ENCODE data around the gene PPP1R37. TPM values are rescaled to one million over a fixed set of nuclear protein-coding genes. Genes with fewer than 3 reads are reported as not detected.

The PPP1R37 gene
- total and polyA plus RNA-seq, 4 experiments from 2014 or later = 0.31 to 26.2 (median 13.3) TPM

DNA sequence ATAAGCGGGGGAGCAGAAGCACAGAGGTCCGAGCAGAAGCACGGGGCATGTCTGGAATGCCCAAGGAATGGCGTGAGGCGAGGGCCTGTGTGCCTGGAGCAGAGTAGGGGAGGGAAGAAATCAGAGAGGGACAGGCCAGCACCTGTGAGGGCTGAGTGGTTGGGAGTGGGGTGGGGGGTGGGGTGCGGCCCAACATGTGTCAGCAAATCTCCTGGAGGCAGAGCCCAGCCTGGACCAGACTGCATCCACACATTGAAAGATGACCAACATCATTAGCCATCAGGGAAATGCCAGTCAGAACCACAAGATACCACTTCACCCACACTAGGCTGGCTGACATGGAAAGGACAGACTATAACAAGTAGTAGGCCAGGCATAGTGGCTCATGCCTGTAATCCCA lies 42.9 kb upstream of the PPP1R37 start:
- no peaks in the 10 kb centered on the region for H3K27me3 ChIP-seq (ENCODE audit: insufficient read depth, low read length)
- ChIA-PET POLR2A (ENCODE audit: partially characterized antibody) (no interaction called here), CTCF (ENCODE audit: partially characterized antibody) (no interaction called here)
- H3K4me1 ChIP-seq (ENCODE audit: insufficient read depth, low read length) = peaks cover 17% of the 10 kb centered on the region
- Mint-ChIP-seq H3K27ac (peak overlapping the region in 3 of 7 donors; percentile 1 to 72 (median 36)), H3K4me1 (peaks cover 27 to 37% (median 32%) of the 10 kb centered on the region in 4 donors), H3K36me3 (peaks cover 35 to 60% of the 10 kb centered on the region in 2 donors), H3K27me3 (no peaks in the 10 kb centered on the region), H3K4me3 (no peak overlapping the region), H3K9me3 (peaks cover 0 to 2% (median 0%) of the 10 kb centered on the region in 8 donors)
- H3K9me3 ChIP-seq (ENCODE audit: control insufficient read depth in 1 of 2, low read length in 2 of 2) = no peaks in the 10 kb centered on the region
- H3K4me3 ChIP-seq (ENCODE audit: low read length in 2 of 2) = no peak overlapping the region
- no peak for DNase-seq
- intact Hi-C loops (cut with micrococcal nuclease) = no loop called here
- peaks cover 29% of the 10 kb centered on the region for H3K36me3 ChIP-seq (ENCODE audit: insufficient read depth, low read length)
- H3K27ac ChIP-seq (ENCODE audit: low read depth, low read length) = no peak overlapping the region

DNA sequence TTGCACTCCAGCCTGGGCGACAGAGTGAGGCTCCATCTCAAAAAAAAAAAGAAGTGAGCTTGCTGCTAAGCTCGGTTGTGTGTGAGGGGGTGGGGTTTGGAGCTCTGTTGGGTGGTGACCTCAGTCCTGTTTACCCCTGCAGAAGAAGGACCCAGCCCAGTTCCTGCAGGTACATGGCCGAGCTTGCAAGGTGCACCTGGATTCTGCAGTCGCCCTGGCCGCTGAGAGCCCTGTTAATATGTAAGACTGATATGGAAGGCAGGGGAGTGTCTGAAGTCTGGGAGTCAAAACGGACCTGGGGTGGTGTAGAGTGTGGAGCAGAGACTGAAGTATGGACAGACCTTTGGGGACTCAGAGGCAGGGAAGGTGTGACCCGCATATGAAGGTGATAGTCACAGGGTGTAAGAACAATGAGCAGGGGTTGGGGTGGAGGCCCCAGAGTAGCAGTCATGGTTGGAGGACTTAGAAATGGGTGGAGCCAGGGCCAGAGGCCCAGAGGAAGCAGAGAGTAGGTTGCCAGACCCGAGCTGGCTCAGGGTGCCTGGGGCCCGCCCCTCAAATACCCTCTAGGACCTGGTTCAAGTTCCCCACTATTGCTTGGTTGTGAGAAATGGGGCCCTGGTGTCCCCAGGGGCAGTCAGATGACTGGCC lies 40.9 kb upstream of the PPP1R37 start:
- Histone ChIP-seq H3K4me3 (ENCODE audit: low read length in 2 of 2) (no peak overlapping the region), H3K27me3 (ENCODE audit: insufficient read depth, low read length) (no peaks in the 10 kb centered on the region), H3K27ac (ENCODE audit: low read depth, low read length) (no peak overlapping the region), H3K36me3 (ENCODE audit: insufficient read depth, low read length) (peaks cover 38% of the 10 kb centered on the region), H3K9me3 (ENCODE audit: control insufficient read depth in 1 of 2, low read length in 2 of 2) (no peaks in the 10 kb centered on the region), H3K4me1 (ENCODE audit: insufficient read depth, low read length) (peaks cover 6% of the 10 kb centered on the region)
- CTCF ChIA-PET (ENCODE audit: partially characterized antibody) = interaction anchor here (1.0 kb wide), 1 partner anchor 149 kb away, joined by 3 read pairs; no protein-coding TSS in a partner anchor
- H3K27me3 Mint-ChIP-seq = no peaks in the 10 kb centered on the region
- peaks cover 14 to 17% (median 16%) of the 10 kb centered on the region in 4 donors for H3K4me1 Mint-ChIP-seq
- peak overlapping the region in 2 of 7 donors; percentile 65 to 85 for H3K27ac Mint-ChIP-seq
- POLR2A ChIA-PET (ENCODE audit: partially characterized antibody) = interaction anchor here (1.3 to 2.2 kb wide), 2 partner anchors 13 to 40 kb away, joined by 3 to 6 read pairs; partner anchors contain the start of gene PPP1R37
- intact Hi-C loops (cut with micrococcal nuclease) = no loop called here
- peaks cover 26 to 58% of the 10 kb centered on the region in 2 donors for H3K36me3 Mint-ChIP-seq
- H3K9me3 Mint-ChIP-seq = peaks cover 0 to 4% (median 0%) of the 10 kb centered on the region in 8 donors
- no peak overlapping the region for H3K4me3 Mint-ChIP-seq
- no peak for DNase-seq

DNA sequence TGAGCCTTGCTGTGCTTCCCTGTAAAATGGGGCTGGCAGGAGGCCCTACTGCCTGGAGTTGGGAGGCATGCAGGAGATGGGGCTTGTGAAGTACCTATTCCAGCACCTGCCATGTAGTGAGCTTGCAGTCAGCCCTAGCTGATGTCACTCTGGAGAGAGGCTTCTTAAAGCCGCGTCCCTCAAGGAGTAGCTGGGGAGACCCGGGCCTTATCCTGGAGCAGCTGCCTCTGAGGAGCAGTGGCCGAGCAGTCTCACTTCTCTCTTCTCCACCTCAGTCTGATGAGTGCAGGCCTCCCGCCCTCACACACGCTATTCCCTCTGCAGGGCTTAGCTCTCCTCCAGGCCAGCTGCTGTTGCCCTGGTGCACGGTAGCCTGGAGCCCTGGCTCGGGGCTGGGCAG lies 36.1 kb upstream of the PPP1R37 start:
- Mint-ChIP-seq H3K36me3 (peaks cover 45 to 83% of the 10 kb centered on the region in 2 donors), H3K9me3 (peaks cover 0 to 4% (median 0%) of the 10 kb centered on the region in 8 donors), H3K27me3 (no peaks in the 10 kb centered on the region), H3K27ac (peak overlapping the region in 2 of 7 donors; percentile 30 to 63), H3K4me3 (no peak overlapping the region), H3K4me1 (peaks cover 1 to 6% (median 5%) of the 10 kb centered on the region in 4 donors)
- Histone ChIP-seq H3K4me1 (ENCODE audit: insufficient read depth, low read length) (no peaks in the 10 kb centered on the region), H3K27me3 (ENCODE audit: insufficient read depth, low read length) (no peaks in the 10 kb centered on the region), H3K9me3 (ENCODE audit: control insufficient read depth in 1 of 2, low read length in 2 of 2) (no peaks in the 10 kb centered on the region), H3K27ac (ENCODE audit: low read depth, low read length) (no peak overlapping the region), H3K36me3 (ENCODE audit: insufficient read depth, low read length) (peaks cover 75% of the 10 kb centered on the region), H3K4me3 (ENCODE audit: low read length in 2 of 2) (no peak overlapping the region)
- ChIA-PET POLR2A (ENCODE audit: partially characterized antibody) (interaction anchor here (0.7 to 1.0 kb wide), 2 partner anchors 18 to 21 kb away, joined by 3 to 4 read pairs; partner anchors contain the start of gene CLASRP), CTCF (ENCODE audit: partially characterized antibody) (interaction anchor here (0.5 to 1.7 kb wide), 6 partner anchors 8 to 80 kb away, joined by 3 to 6 read pairs (median 3); no protein-coding TSS in a partner anchor)
- no peak for DNase-seq
- intact Hi-C loops (cut with micrococcal nuclease) = no loop called here

DNA sequence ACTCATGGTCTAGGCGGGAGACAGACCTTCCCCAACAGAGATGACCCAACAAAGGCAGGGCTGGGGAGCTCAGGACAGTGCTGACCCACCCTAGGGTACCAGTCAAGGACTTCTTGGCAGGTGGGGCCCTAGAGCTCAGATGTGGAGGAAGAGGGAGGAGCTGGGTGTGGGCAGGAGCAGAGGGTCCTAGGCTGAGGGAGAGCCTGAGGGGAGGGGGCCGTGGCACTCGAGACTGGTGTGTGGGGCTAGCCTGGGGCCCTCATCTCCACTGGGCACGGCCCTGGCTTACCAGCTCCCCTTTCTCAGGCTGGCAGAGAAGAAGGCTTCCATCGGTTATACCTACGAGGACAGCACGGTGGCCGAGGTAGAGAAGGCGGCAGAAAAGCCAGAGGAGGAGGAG lies 35.5 kb upstream of the PPP1R37 start:
- Mint-ChIP-seq H3K4me1 (peaks cover 0 to 6% (median 4%) of the 10 kb centered on the region in 4 donors), H3K27ac (peak overlapping the region in 2 of 7 donors; percentile 23 to 30), H3K36me3 (peaks cover 40 to 80% of the 10 kb centered on the region in 2 donors), H3K4me3 (no peak overlapping the region), H3K9me3 (peaks cover 0 to 2% (median 0%) of the 10 kb centered on the region in 8 donors), H3K27me3 (no peaks in the 10 kb centered on the region)
- POLR2A ChIA-PET (ENCODE audit: partially characterized antibody) = interaction anchor here (0.5 to 1.1 kb wide), 4 partner anchors 18 to 323 kb away, joined by 3 to 4 read pairs (median 4); partner anchors contain the start of gene CLASRP
- no peak for DNase-seq
- Histone ChIP-seq H3K9me3 (ENCODE audit: control insufficient read depth in 1 of 2, low read length in 2 of 2) (no peaks in the 10 kb centered on the region), H3K27ac (ENCODE audit: low read depth, low read length) (no peak overlapping the region), H3K4me1 (ENCODE audit: insufficient read depth, low read length) (no peaks in the 10 kb centered on the region), H3K36me3 (ENCODE audit: insufficient read depth, low read length) (peaks cover 70% of the 10 kb centered on the region), H3K4me3 (ENCODE audit: low read length in 2 of 2) (no peak overlapping the region), H3K27me3 (ENCODE audit: insufficient read depth, low read length) (no peaks in the 10 kb centered on the region)
- CTCF ChIA-PET (ENCODE audit: partially characterized antibody) = interaction anchor here (0.5 to 1.9 kb wide), 7 partner anchors 8 to 81 kb away, joined by 3 to 6 read pairs (median 3); no protein-coding TSS in a partner anchor
- intact Hi-C loops (cut with micrococcal nuclease) = no loop called here

DNA sequence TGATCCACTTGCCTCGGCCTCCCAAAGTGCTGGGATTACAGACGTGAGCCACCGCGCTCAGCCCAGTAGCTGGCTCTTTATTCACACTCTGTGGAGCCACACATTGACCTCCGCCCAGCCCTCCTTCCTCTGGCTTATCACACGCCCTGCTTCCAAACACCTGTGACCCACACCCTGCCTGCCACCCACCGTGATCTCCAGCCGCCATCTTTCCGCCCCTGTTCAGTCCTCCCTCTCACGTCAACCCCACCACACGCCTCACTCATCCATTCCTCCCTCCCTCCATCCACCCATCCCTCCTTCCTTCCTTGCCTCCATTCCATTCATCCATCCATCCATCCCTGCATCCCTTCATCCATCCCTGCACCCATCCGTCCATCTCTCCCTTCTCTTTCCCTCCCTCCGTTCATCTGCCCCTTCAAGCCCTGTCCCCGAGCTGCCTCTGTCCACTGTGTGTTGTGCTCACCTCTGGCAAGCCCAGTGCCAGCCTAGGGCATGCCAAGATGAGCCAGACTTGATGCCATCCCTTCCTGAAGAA lies 34.3 kb upstream of the PPP1R37 start:
- Mint-ChIP-seq H3K36me3 (peaks cover 40 to 74% of the 10 kb centered on the region in 2 donors), H3K4me3 (no peak overlapping the region), H3K9me3 (peaks cover 0 to 2% (median 0%) of the 10 kb centered on the region in 8 donors), H3K4me1 (peaks cover 0 to 6% (median 4%) of the 10 kb centered on the region in 4 donors), H3K27ac (peak overlapping the region in 2 of 7 donors; percentile 82 to 93), H3K27me3 (no peaks in the 10 kb centered on the region)
- no peak overlapping the region for H3K4me3 ChIP-seq (ENCODE audit: low read length in 2 of 2)
- H3K9me3 ChIP-seq (ENCODE audit: control insufficient read depth in 1 of 2, low read length in 2 of 2) = no peaks in the 10 kb centered on the region
- peaks cover 66% of the 10 kb centered on the region for H3K36me3 ChIP-seq (ENCODE audit: insufficient read depth, low read length)
- intact Hi-C loops (cut with micrococcal nuclease) = loop anchor here (1.0 to 2.0 kb wide), 5 partner anchors 18 to 370 kb away; partner anchors contain the start of gene ZNF296
- POLR2A ChIA-PET (ENCODE audit: partially characterized antibody) = interaction anchor here (1.1 to 1.4 kb wide), 2 partner anchors 33 kb away, joined by 3 to 6 read pairs; no protein-coding TSS in a partner anchor
- no peaks in the 10 kb centered on the region for H3K27me3 ChIP-seq (ENCODE audit: insufficient read depth, low read length)
- H3K4me1 ChIP-seq (ENCODE audit: insufficient read depth, low read length) = no peaks in the 10 kb centered on the region
- CTCF ChIA-PET (ENCODE audit: partially characterized antibody) = interaction anchor here (1.1 to 2.2 kb wide), 11 partner anchors 10 to 152 kb away, joined by 3 to 10 read pairs (median 5); partner anchors contain the start of genes APOE, CLASRP and GEMIN7
- no peak overlapping the region for H3K27ac ChIP-seq (ENCODE audit: low read depth, low read length)
- DNase-seq = no peak

DNA sequence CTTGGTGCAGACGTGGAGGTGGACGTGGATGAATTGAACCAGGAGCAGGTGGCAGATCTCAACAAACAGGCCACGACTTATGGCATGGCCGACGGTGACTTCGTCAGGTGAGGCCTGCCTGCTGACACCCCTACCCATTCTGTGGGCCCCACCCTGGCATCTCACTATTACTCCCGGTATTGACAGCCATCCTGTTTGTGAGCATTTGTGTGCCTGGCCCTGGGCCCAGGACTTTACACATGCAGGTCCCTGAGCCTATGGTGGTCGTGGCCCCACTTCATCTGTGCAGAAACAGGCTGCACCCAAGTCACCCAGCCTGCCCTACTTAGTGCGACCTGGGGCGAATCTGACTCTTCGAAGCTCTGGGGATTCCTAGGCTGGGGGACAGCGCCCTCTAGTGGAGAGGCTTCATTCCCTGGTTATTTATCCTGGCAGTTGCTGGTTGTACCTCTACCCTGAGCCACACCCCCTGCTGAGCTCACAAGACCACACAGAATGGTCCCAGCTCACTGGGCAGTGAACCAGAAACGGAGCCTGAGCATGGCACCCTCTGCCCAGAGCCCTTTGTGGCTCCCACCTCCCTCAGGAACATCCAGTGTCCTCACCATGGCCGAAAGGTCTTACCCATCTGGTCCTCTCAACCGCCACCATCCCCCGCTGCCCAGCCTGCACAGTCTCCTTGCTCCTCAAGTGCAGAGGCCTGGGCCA lies 33.6 kb upstream of the PPP1R37 start:
- H3K36me3 ChIP-seq (ENCODE audit: insufficient read depth, low read length) = peaks cover 63% of the 10 kb centered on the region
- peak overlapping the region in 6 of 7 donors; percentile 57 to 87 (median 82) for H3K27ac Mint-ChIP-seq
- CTCF ChIA-PET (ENCODE audit: partially characterized antibody) = interaction anchor here (0.6 to 2.3 kb wide), 25 partner anchors 9 to 521 kb away, joined by 3 to 13 read pairs (median 4); partner anchors contain the start of genes APOE, BLOC1S3, CLASRP and GEMIN7
- no peak overlapping the region for H3K4me3 ChIP-seq (ENCODE audit: low read length in 2 of 2)
- no peak overlapping the region for H3K27ac ChIP-seq (ENCODE audit: low read depth, low read length)
- H3K36me3 Mint-ChIP-seq = peaks cover 36 to 70% of the 10 kb centered on the region in 2 donors
- no peaks in the 10 kb centered on the region for H3K9me3 ChIP-seq (ENCODE audit: control insufficient read depth in 1 of 2, low read length in 2 of 2)
- intact Hi-C loops (cut with micrococcal nuclease) = loop anchor here (1.0 to 2.0 kb wide), 5 partner anchors 17 to 371 kb away; partner anchors contain the start of gene ZNF296
- H3K27me3 ChIP-seq (ENCODE audit: insufficient read depth, low read length) = no peaks in the 10 kb centered on the region
- H3K4me1 ChIP-seq (ENCODE audit: insufficient read depth, low read length) = no peaks in the 10 kb centered on the region
- H3K4me3 Mint-ChIP-seq = no peak overlapping the region
- H3K4me1 Mint-ChIP-seq = peaks cover 0 to 6% (median 4%) of the 10 kb centered on the region in 4 donors
- no peaks in the 10 kb centered on the region for H3K27me3 Mint-ChIP-seq
- DNase-seq = peak; percentile 76 to 84 (median 81)
- peaks cover 0 to 2% (median 0%) of the 10 kb centered on the region in 8 donors for H3K9me3 Mint-ChIP-seq
- POLR2A ChIA-PET (ENCODE audit: partially characterized antibody) = interaction anchor here (0.9 to 1.5 kb wide), 4 partner anchors 15 to 119 kb away, joined by 5 to 6 read pairs (median 6); partner anchors contain the start of genes BLOC1S3 and CLASRP

Data from CD4-positive, alpha-beta memory T cell (primary cell).